SK-N-SH treated with all-trans-retinoic acid at 6 μM for 48 hours (cell line): Measurements from ENCODE around the gene CNTN6.

Experiments used
- ESRRG ChIP-seq: fragments of 250-450 bp; sonication (Bioruptor Pico); IDR thresholded peaks from 2 replicates; pipeline ENCODE4 v1.6.1; 2021; ENCODE audit warnings: mild to moderate bottlenecking
- GLIS3 ChIP-seq: fragments of 250-450 bp; sonication (Bioruptor Pico); IDR thresholded peaks from 2 replicates; pipeline ENCODE4 v1.5.0; 2020; ENCODE audit warnings: mild to moderate bottlenecking, moderate library complexity
- ISL1 ChIP-seq: fragments of 250-450 bp; sonication (Bioruptor Pico); IDR thresholded peaks from 2 replicates; pipeline ENCODE4 v2.1.2; 2022; ENCODE audit warnings: mild to moderate bottlenecking, moderate library complexity
- PATZ1 ChIP-seq: fragments of 250-450 bp; sonication (Bioruptor Pico); IDR thresholded peaks from 2 replicates; pipeline ENCODE4 v1.8.0; 2020; ENCODE audit warnings: mild to moderate bottlenecking, moderate library complexity, borderline replicate concordance
- PPARA ChIP-seq: fragments of 250-450 bp; sonication (Bioruptor Pico); IDR thresholded peaks from 2 replicates; pipeline ENCODE4 v1.5.0; 2020; ENCODE audit warnings: mild to moderate bottlenecking, borderline replicate concordance
- RARB ChIP-seq: fragments of 250-450 bp; sonication (Bioruptor Pico); IDR thresholded peaks from 2 replicates; pipeline ENCODE4 v1.8.0; 2021; ENCODE audit warnings: mild to moderate bottlenecking, moderate library complexity
- SNAI2 ChIP-seq: fragments of 250-450 bp; sonication (Bioruptor Pico); IDR thresholded peaks from 2 replicates; pipeline ENCODE4 v1.5.0; 2020; ENCODE audit warnings: mild to moderate bottlenecking, moderate library complexity
- TCF4 ChIP-seq: fragments of 250-450 bp; sonication (Bioruptor Pico); IDR thresholded peaks from 2 replicates; pipeline ENCODE4 v1.8.0; 2021; ENCODE audit warnings: mild to moderate bottlenecking, moderate library complexity, borderline replicate concordance
- TSHZ2 ChIP-seq: fragments of 250-450 bp; sonication (Bioruptor Pico); IDR thresholded peaks from 2 replicates; pipeline ENCODE4 v1.5.0; 2020; ENCODE audit warnings: mild to moderate bottlenecking, moderate library complexity
- ZC3H10 ChIP-seq: fragments of 250-450 bp; sonication (Bioruptor Pico); IDR thresholded peaks from 2 replicates; pipeline ENCODE4 v1.5.1; 2021; ENCODE audit warnings: mild to moderate bottlenecking, moderate library complexity
- ZFP3 ChIP-seq: fragments of 250-450 bp; sonication (Bioruptor Pico); IDR thresholded peaks from 2 replicates; pipeline ENCODE4 v1.5.0; 2020; ENCODE audit warnings: mild to moderate bottlenecking, moderate library complexity
- ZFP30 ChIP-seq: fragments of 450-650 bp; formaldehyde crosslinking; IDR thresholded peaks from 2 replicates; pipeline ENCODE4 v1.5.0; 2022; ENCODE audit warnings: mild to moderate bottlenecking, moderate library complexity
- TF ChIP-seq, protein P1 (sequence below): fragments of 250-450 bp; sonication (Bioruptor Pico); IDR thresholded peaks from 2 replicates; pipeline ENCODE4 v1.5.1; 2021; ENCODE audit warnings: mild to moderate bottlenecking, moderate library complexity
- TF ChIP-seq, protein P2 (sequence below): fragments of 250-450 bp; sonication (Bioruptor Pico); IDR thresholded peaks from 2 replicates; pipeline ENCODE4 v1.5.1; 2020; ENCODE audit warnings: low read depth, mild to moderate bottlenecking, moderate library complexity

DNA sequence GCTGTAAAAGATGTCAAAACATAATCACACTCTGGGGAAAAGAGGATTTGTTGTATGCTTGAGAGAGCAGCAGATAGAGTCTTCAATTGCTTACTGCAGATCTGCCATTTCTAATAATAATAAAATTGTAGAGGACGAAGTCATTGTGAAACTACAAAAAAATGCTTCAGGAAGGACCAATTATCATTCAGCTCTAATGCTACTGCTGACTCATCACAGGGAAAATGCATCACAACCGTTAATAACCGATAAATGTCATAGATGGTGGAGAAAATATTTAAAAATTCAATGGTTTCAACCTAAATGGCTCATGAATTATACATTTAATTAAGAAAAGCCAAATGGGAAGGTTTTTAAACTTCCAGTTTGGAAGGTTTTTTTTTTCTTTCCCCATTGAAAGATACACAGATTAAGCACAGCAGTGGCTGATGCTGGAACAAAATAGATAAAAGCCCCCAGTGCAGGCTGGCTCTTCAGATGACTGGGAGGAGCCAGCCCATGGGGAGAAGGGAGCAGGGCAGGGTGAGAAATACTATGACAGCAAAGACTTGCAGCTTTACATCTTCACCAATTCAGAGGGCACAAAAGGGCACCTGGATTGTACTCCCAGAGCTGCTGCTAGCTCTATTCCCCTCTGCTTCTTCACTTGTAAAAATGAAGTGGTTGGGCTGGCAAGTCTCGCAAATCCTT, 196.1 kb downstream of the CNTN6 start:
- TF ChIP-seq ZFP3: no peak
- no peak for TF ChIP-seq PATZ1 (CRISPR knock-in tag)
- TF ChIP-seq, protein P1, sequence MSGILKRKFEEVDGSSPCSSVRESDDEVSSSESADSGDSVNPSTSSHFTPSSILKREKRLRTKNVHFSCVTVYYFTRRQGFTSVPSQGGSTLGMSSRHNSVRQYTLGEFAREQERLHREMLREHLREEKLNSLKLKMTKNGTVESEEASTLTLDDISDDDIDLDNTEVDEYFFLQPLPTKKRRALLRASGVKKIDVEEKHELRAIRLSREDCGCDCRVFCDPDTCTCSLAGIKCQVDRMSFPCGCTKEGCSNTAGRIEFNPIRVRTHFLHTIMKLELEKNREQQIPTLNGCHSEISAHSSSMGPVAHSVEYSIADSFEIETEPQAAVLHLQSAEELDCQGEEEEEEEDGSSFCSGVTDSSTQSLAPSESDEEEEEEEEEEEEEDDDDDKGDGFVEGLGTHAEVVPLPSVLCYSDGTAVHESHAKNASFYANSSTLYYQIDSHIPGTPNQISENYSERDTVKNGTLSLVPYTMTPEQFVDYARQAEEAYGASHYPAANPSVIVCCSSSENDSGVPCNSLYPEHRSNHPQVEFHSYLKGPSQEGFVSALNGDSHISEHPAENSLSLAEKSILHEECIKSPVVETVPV (CRISPR knock-in tag): no peak
- no peak for TF ChIP-seq TCF4
- TF ChIP-seq PPARA: no peak
- TF ChIP-seq ISL1: no peak
- TF ChIP-seq, protein P2, sequence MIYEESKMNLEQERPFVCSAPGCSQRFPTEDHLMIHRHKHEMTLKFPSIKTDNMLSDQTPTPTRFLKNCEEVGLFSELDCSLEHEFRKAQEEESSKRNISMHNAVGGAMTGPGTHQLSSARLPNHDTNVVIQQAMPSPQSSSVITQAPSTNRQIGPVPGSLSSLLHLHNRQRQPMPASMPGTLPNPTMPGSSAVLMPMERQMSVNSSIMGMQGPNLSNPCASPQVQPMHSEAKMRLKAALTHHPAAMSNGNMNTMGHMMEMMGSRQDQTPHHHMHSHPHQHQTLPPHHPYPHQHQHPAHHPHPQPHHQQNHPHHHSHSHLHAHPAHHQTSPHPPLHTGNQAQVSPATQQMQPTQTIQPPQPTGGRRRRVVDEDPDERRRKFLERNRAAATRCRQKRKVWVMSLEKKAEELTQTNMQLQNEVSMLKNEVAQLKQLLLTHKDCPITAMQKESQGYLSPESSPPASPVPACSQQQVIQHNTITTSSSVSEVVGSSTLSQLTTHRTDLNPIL (CRISPR knock-in tag): no peak
- TF ChIP-seq GLIS3: no peak
- no peak for TF ChIP-seq ESRRG (CRISPR knock-in tag)
- TF ChIP-seq RARB (CRISPR knock-in tag): no peak
- no peak for TF ChIP-seq ZC3H10 (CRISPR knock-in tag)
- TF ChIP-seq ZFP30 (CRISPR knock-in tag): no peak
- TF ChIP-seq SNAI2 (CRISPR knock-in tag): no peak
- no peak for TF ChIP-seq TSHZ2 (CRISPR knock-in tag)
